Glomerular endothelial cell (primary cell): ENCODE data around the gene DNAJC18. TPM values are rescaled to one million over a fixed set of nuclear protein-coding genes. Genes with fewer than 3 reads are reported as not detected.
"Not testable (repeated sequence)": the region's sequence is repeated elsewhere in the genome, so short reads cannot be mapped to it uniquely, and the experiment has no call there.

Experiments used
- DNase-seq: peaks from one replicate; pipeline ENCODE4 v3.0.0-alpha.2; 2011; ENCODE audit warnings: low read depth, low spot score; ENCODE audit errors: extremely low read depth
- total RNA-seq: library from RNA; depleted of rRNA; stranded (reverse); fragments of >200 nt; gene quantifications from 2 replicates; pipeline ENCODE4 v1.2.3, GENCODE V29; 2015

Gene DNAJC18
- total RNA-seq, 1 donor from 2014 or later = 16.7 TPM

- DNase-seq = peak; percentile 68
Measured at GRCh38 chr5:139461698-139462097, 22.4 kb upstream of the DNAJC18 start.

DNA sequence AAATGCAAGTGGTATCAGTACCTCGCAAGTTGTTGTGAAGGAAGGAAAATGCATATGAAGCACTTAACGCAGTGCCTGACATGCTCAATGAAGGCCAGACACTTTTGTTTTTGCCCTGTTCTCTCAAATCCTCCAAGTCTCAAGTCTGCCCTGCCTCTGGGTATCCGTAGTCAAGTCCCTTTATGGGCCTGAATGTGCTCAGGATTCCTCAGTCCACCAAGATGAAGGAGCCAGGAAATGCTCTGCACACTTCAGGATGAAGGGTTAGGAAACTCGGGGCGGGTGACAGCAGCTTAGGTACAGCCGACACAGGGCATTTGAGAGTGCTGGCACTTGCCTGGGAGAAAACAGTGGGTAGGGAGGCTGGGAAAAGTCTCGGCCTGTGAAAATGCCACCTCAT is 21.9 kb upstream of the DNAJC18 start:
- DNase-seq = no peak

DNA sequence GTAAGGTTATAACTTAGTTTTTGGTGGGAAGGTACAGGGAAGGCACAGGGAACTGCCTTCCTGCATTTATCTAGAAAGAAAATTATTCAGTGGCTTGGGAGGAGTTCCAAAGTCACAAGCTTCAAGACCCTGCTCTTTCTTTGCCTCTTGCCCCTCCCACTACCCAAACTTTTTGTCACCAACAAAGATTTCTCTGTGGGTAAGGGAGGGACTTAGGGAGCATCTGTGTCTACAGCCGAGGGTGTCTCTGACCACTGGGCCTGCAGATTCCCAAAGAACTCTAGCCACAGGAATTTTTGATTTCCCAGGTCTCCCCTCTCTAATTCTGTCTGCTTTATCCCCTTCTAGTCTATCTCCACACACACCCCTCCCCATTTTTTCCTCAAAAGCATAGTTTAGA is 21.1 kb upstream of the DNAJC18 start:
- DNase-seq = no peak

- DNase-seq = no peak
Measured at GRCh38 chr5:139459451-139459934, 20.2 kb upstream of the DNAJC18 start.

DNA sequence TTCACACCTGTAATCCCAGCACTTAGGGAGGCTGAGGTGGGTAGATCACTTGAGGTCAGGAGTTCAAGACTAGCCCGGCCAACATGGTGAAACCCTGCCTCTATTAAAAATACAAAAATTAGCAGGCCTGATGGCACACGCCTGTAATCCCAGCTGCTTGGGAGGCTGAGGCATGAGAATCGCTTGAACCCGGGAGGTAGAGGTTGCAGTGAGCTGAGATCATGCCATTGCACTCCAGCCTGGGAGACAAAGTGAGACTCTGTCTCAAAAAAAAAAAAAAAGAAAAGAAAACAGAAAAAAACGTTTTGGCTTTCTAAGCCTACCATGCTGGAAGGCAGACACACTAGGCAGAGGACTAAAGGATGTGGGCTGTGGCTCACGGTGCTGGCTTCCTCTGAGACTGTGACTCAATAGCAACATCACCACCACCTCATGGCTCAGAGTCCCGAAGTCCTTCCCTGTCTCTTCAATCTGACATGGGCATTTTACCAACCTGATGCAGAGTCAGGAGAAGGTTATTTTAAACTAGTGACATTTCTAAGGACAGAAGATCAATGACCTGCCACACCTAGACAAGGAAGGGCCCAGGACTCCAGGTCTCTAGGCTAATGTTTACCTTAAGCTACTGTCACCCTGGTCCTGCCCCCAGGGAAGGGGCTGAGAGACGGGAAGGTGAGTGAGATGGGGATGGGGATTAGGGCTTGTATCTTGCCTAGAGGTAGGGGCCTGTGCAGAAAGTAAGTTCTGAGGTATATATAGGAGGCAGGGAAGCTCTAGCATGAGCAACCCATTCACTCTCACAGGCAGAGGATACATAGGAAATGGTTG is 19.5 kb upstream of the DNAJC18 start:
- no peak for DNase-seq

DNA sequence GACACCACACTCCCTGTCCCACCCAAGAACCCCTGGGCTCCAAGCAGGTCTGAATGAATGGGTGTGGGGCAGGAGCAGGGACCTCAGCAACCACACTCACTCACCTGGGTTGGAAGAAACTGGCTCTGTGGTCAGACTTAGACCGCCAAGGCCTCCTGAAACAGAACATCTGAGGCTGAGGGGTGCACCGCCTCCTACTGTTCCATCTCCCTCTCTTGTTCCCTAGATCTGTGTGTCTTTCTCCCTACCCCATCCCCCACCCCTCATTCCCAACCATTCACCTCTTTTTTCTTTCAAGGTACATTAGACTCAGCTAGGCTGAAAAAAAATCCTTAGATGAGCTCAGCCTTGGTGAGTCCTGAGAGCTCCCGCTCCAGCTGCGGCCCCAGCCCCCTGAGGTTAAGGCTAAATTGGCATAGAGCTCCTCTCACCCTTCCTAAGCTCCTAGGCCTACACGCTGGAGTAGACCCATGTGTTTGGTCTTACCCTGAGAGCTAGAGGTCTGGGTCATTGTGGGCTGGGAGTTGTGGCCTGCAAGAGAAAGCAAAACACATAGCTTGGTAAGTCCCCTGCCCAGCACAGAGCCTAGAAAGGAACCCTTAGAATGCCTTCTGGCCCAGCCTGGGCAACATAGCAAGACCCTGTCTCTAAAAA is 18.5 kb upstream of the DNAJC18 start:
- no peak for DNase-seq

DNA sequence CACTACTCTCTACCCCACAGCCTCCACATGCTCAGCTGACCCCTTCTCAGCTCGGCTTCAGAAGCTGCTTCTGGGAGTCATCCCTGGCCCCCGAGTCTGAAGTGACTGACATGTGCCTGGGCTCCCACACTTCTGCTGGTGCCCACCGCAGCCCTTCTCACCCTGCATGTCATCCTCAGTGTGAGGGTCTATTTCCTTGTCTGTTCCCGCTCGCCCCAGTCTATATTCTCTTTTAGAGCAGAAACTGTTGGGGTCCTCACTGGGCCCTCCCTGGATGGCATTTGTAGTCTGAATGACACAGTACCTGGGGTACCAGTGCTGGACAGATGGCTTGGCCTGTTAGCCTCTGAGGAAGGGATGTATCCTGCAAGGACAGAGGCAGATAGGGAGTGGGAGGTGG is 17.9 kb upstream of the DNAJC18 start:
- DNase-seq = no peak

DNA sequence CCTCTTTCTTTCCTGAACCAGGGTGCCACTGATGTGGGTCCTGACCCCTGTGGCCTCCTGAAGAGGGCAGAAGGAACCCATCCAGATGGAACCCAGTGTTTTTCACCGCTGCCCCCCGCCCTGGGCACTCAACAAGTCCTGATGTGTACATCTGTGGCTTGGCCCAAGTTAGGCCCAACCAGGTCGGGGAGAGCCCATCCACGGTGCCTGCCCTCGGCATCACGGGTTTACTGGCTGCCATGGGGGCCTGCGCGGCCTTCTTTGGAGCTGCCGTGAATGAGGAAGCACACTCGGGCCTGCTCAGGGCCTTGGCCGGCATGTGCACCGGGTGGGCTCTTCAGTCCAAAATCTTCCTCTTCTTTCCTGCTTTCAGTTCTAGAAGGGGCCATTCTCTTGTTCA is 17.5 kb upstream of the DNAJC18 start:
- DNase-seq = no peak

GRCh38 chr5:139454568-139455290 is 15.4 kb upstream of the DNAJC18 start:
- no peak for DNase-seq

- DNase-seq = no peak
Measured at GRCh38 chr5:139453683-139454567, 14.6 kb upstream of the DNAJC18 start.

DNA sequence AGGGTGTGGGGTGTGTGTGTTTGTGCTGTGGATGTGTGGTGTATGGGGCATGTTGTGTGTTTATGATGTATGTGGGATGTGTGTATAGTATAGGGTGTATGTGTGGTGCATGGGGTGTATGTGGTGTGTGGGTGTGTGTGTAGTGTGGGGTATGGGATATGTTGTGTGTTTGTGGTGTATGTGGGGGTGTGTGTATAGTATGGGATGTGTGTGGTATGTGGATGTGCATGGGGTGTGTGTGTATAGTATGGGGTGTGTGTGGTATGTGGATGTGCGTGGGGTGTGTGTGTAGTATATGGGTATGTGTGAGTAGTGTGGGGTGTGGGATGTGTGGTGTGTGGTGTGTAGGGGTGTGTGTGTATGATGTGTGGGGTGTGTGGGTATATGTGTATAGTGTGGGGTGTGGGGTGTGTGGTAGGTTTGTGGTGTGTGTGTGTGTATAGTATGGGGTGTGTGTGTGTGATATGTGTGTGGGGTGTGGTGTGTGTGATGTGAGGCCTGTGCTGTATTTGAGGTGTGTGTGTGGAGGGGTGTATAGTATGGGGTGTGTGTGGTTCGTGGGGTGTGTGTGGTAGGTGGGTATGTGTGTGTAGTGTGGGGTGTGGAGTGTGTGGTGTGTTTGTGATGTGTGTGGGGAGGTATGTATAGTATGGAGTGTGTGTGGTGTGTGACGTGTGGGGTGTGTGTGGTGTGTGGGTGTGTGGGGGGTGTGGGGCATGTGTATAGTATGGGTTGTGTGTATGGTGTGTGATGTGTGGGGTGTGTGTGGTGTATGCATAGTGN is 12.7 kb upstream of the DNAJC18 start:
- DNase-seq = no peak

GRCh38 chr5:139451176-139451575 is 11.9 kb upstream of the DNAJC18 start:
- no peak for DNase-seq

GRCh38 chr5:139446956-139447779 is 7.8 kb upstream of the DNAJC18 start:
- DNase-seq = no peak

GRCh38 chr5:139445325-139446170 is 6.2 kb upstream of the DNAJC18 start:
- no peak for DNase-seq

GRCh38 chr5:139443831-139444453 is 4.6 kb upstream of the DNAJC18 start:
- no peak for DNase-seq

GRCh38 chr5:139440416-139440815 is 1.1 kb upstream of the DNAJC18 start:
- not testable (repeated sequence) for DNase-seq

DNA sequence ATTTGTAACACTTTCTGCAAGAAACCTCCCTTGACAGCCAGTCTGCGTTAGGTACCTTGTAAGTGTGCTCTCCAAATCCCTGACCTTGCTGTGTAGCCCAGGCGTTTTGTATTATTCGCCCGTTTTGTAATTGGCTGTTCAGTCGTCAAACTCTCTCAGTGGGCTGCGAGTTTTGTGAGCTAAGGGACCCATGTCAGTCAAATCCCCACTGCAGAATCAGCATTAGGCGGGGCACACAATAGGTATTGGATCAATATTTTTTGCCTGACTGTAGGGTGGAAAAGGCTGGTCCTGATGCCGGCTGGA is 665 bp downstream of the DNAJC18 start:
- DNase-seq = no peak

- no peak for DNase-seq
Measured at GRCh38 chr5:139435676-139436075, 3.6 kb downstream of the DNAJC18 start.
